NAMALWA (cell line): ENCODE measurements around the gene CRISP2.
"Not testable (repeated sequence)": the region's sequence is repeated elsewhere in the genome, so short reads cannot be mapped to it uniquely, and the experiment has no call there.

Source experiments
- DNase-seq: peaks from one replicate; pipeline ENCODE4 v3.0.0-alpha.2; 2015; ENCODE audit warnings: low spot score

CRISP2 gene

GRCh38 chr6:49713346-49713745, at the start of gene CRISP2:
CRISP2 (minus strand) TSS chr6:49713543; CDS start chr6:49709196, 4,347 bp downstream.
- DNase-seq = no peak

GRCh38 chr6:49744259-49744658, 30.9 kb upstream of the CRISP2 start, which contains the start of gene CRISP3:
CRISP3 (minus strand) TSS chr6:49744388; CDS start chr6:49744367, 21 bp downstream.
- DNase-seq = no peak

GRCh38 chr6:49743429-49743828, 30.1 kb upstream of the CRISP2 start:
- DNase-seq = no peak

GRCh38 chr6:49739423-49739822, 26.1 kb upstream of the CRISP2 start:
- DNase-seq = no peak

- no peak for DNase-seq
Observed at GRCh38 chr6:49736017-49736508, 22.7 kb upstream of the CRISP2 start.

GRCh38 chr6:49733680-49734079, 20.3 kb upstream of the CRISP2 start:
- DNase-seq = no peak

GRCh38 chr6:49732781-49733180, 19.4 kb upstream of the CRISP2 start:
- no peak for DNase-seq

- no peak for DNase-seq
Observed at GRCh38 chr6:49730251-49730650, 16.9 kb upstream of the CRISP2 start.

GRCh38 chr6:49723917-49724316, 10.6 kb upstream of the CRISP2 start:
- DNase-seq = not testable (repeated sequence)

GRCh38 chr6:49721297-49721696, 8.0 kb upstream of the CRISP2 start:
- no peak for DNase-seq

- DNase-seq = no peak
Observed at GRCh38 chr6:49720372-49720771, 7.0 kb upstream of the CRISP2 start.

GRCh38 chr6:49698478-49698877, 14.9 kb downstream of the CRISP2 start:
- no peak for DNase-seq

GRCh38 chr6:49693512-49693911, 19.8 kb downstream of the CRISP2 start:
- DNase-seq = no peak

GRCh38 chr6:49692534-49692933, 20.8 kb downstream of the CRISP2 start:
- DNase-seq = no peak

- DNase-seq = no peak
Observed at GRCh38 chr6:49676671-49677281, 36.6 kb downstream of the CRISP2 start.

GRCh38 chr6:49675816-49676215, 37.5 kb downstream of the CRISP2 start:
- DNase-seq = no peak

GRCh38 chr6:49668083-49668511, 45.2 kb downstream of the CRISP2 start:
- no peak for DNase-seq

- DNase-seq = peak; percentile 13
Observed at GRCh38 chr6:49666930-49667757, 46.2 kb downstream of the CRISP2 start.

GRCh38 chr6:49666480-49666879, 46.9 kb downstream of the CRISP2 start:
- DNase-seq = no peak

GRCh38 chr6:49664817-49665216, 48.5 kb downstream of the CRISP2 start:
- no peak for DNase-seq

- not testable (repeated sequence) for DNase-seq
Observed at GRCh38 chr6:49664054-49664453, 49.3 kb downstream of the CRISP2 start.

GRCh38 chr6:49662892-49663261, 50.5 kb downstream of the CRISP2 start:
- no peak for DNase-seq

- DNase-seq = no peak
Observed at GRCh38 chr6:49662231-49662891, 51.0 kb downstream of the CRISP2 start.
